GM12801 (cell line): Measurements from ENCODE around the gene FLRT2.

Source experiments
- CTCF ChIP-seq: IDR thresholded peaks from one replicate; pipeline ENCODE4 v1.5.1; 2011; ENCODE audit warnings: control low read depth; ENCODE audit not compliant: insufficient read length; ENCODE audit errors: extremely low read depth

FLRT2 gene

GRCh38 chr14:85607651-85608081, 77.7 kb downstream of the FLRT2 start:
- no peak for TF ChIP-seq CTCF

- TF ChIP-seq CTCF, result no peak
Measured at GRCh38 chr14:85613496-85613895, 83.6 kb downstream of the FLRT2 start.

- TF ChIP-seq CTCF, result no peak
Measured at GRCh38 chr14:85616386-85616885, 86.5 kb downstream of the FLRT2 start.

GRCh38 chr14:85616886-85617285, 86.9 kb downstream of the FLRT2 start:
- TF ChIP-seq CTCF, result no peak

- TF ChIP-seq CTCF, result no peak
Measured at GRCh38 chr14:85617791-85618190, 87.8 kb downstream of the FLRT2 start.

- no peak for TF ChIP-seq CTCF
Measured at GRCh38 chr14:85618390-85618789, 88.4 kb downstream of the FLRT2 start.

- TF ChIP-seq CTCF, result no peak
Measured at GRCh38 chr14:85618978-85619377, 89.0 kb downstream of the FLRT2 start.

- no peak for TF ChIP-seq CTCF
Measured at GRCh38 chr14:85619851-85620250, 89.9 kb downstream of the FLRT2 start.
